Neural cell (in vitro differentiated cells): Measurements from ENCODE around the gene STUM. TPM values are rescaled to one million over a fixed set of nuclear protein-coding genes. Genes with fewer than 3 reads are reported as not detected.

ENCODE experiments used
- H2AFZ ChIP-seq: fragments of 200-600, 300-800 bp; sonication (generic), shearing (Covaris generic); 2 replicates; pipeline ENCODE4 v1.6.0; 2014; ENCODE audit warnings: low read depth, mild to moderate bottlenecking, antibody characterized with exemption, low read length, moderate library complexity
- H3F3A ChIP-seq: fragments of 200-600 bp; shearing (Covaris generic); 2 replicates; pipeline ENCODE4 v1.6.1; 2016; ENCODE audit warnings: mild to moderate bottlenecking, moderate library complexity, mixed read lengths, antibody characterized with exemption, low read length; ENCODE audit not compliant: insufficient read depth, poor library complexity, severe bottlenecking
- H3K27ac ChIP-seq: fragments of 200-600, 300-800 bp; sonication (generic), shearing (Covaris generic); 2 replicates; pipeline ENCODE4 v1.5.1; 2014; ENCODE audit warnings: mild to moderate bottlenecking, low read length, moderate library complexity
- H3K27me3 ChIP-seq: fragments of 300-800, 200-600 bp; sonication (generic), shearing (Covaris generic); 2 replicates; pipeline ENCODE4 v1.6.0; 2014; ENCODE audit warnings: mild to moderate bottlenecking, low read depth, low read length, moderate library complexity; ENCODE audit not compliant: insufficient read depth
- H3K36me3 ChIP-seq: fragments of 300-800, 200-600 bp; sonication (generic), shearing (Covaris generic); 2 replicates; pipeline ENCODE4 v1.5.1; 2014; ENCODE audit warnings: mild to moderate bottlenecking, antibody characterized with exemption, low read length, moderate library complexity; ENCODE audit not compliant: insufficient read depth
- H3K4me2 ChIP-seq: fragments of 300-800, 200-600 bp; sonication (generic), shearing (Covaris generic); 2 replicates; pipeline ENCODE4 v1.6.0; 2014; ENCODE audit warnings: mild to moderate bottlenecking, low read length
- H3K4me3 ChIP-seq: fragments of 300-800, 200-600 bp; sonication (generic), shearing (Covaris generic); 2 replicates; pipeline ENCODE4 v1.5.1; 2014; ENCODE audit warnings: mild to moderate bottlenecking, low read length, moderate library complexity
- H3K79me2 ChIP-seq: fragments of 200-600 bp; shearing (Covaris generic); replicated peaks from 2 replicates; pipeline ENCODE4 v1.6.0; 2014; ENCODE audit warnings: mild to moderate bottlenecking, low read length, moderate library complexity; ENCODE audit not compliant: insufficient read depth
- H3K9ac ChIP-seq: fragments of 300-800, 200-600 bp; sonication (generic), shearing (Covaris generic); 2 replicates; pipeline ENCODE4 v1.6.1; 2016; ENCODE audit warnings: mild to moderate bottlenecking, low read length, mixed read lengths
- H3K9me2 ChIP-seq: fragments of 200-600 bp; shearing (Covaris generic); 2 replicates; pipeline ENCODE4 v1.6.1; 2016; ENCODE audit warnings: mild to moderate bottlenecking, low read length, mixed read lengths; ENCODE audit not compliant: insufficient read depth
- H3K9me3 ChIP-seq: fragments of 200-600, 300-800 bp; sonication (generic), shearing (Covaris generic); 2 replicates; pipeline ENCODE4 v1.6.1; 2016; ENCODE audit warnings: mild to moderate bottlenecking, mixed run types, low read length, moderate library complexity, mixed read lengths
- H4K20me1 ChIP-seq: fragments of 200-600 bp; shearing (Covaris generic); 2 replicates; pipeline ENCODE4 v1.6.1; 2016; ENCODE audit warnings: mild to moderate bottlenecking, mixed run types; ENCODE audit not compliant: insufficient read depth
- CTCF ChIP-seq: fragments of 450-650 bp; IDR thresholded peaks from 2 replicates; pipeline ENCODE4 v1.5.1; 2014; ENCODE audit warnings: antibody characterized with exemption, mild to moderate bottlenecking, moderate library complexity; ENCODE audit not compliant: poor library complexity, severe bottlenecking
- EP300 ChIP-seq: fragments of 450-650 bp; conservative IDR thresholded peaks from 2 replicates; pipeline ENCODE4 v1.6.1; 2014; ENCODE audit warnings: antibody characterized with exemption, mild to moderate bottlenecking, moderate library complexity; ENCODE audit not compliant: poor library complexity, severe bottlenecking
- EZH2 ChIP-seq: fragments of 200-600, 300-800 bp; shearing (Covaris generic), sonication (generic); IDR thresholded peaks from 2 replicates; pipeline ENCODE4 v1.6.1; 2014; ENCODE audit warnings: antibody characterized with exemption, low read length, borderline replicate concordance, mild to moderate bottlenecking; ENCODE audit not compliant: insufficient read depth, poor library complexity, severe bottlenecking
- MXI1 ChIP-seq: fragments of 450-650 bp; conservative IDR thresholded peaks from 2 replicates; pipeline ENCODE4 v1.6.1; 2014; ENCODE audit warnings: antibody characterized with exemption, mild to moderate bottlenecking; ENCODE audit not compliant: poor library complexity, severe bottlenecking
- POLR2AphosphoS5 ChIP-seq: IDR thresholded peaks from 2 replicates; pipeline ENCODE4 v1.6.1; 2012
- RAD21 ChIP-seq: fragments of 450-650 bp; conservative IDR thresholded peaks from 2 replicates; pipeline ENCODE4 v1.6.1; 2014; ENCODE audit warnings: antibody characterized with exemption, mild to moderate bottlenecking, moderate library complexity
- REST ChIP-seq: IDR thresholded peaks from 2 replicates; pipeline ENCODE4 v1.6.1; 2012; ENCODE audit warnings: borderline replicate concordance
- SMC3 ChIP-seq: fragments of 450-650 bp; conservative IDR thresholded peaks from 2 replicates; pipeline ENCODE4 v1.6.1; 2014; ENCODE audit warnings: antibody characterized with exemption, mild to moderate bottlenecking, moderate library complexity; ENCODE audit not compliant: poor library complexity
- TAF1 ChIP-seq: IDR thresholded peaks from 2 replicates; pipeline ENCODE4 v1.6.1; 2012; ENCODE audit warnings: low read depth
- polyA plus RNA-seq: library from polyadenylated mRNA; depleted of rRNA; stranded (reverse); fragments of >200 nt; gene quantifications from 2 replicates; pipeline ENCODE4 v1.2.3, GENCODE V29; 2014

Gene STUM
- polyA plus RNA-seq, 1 donor from 2014 or later: 0.52 TPM

DNA sequence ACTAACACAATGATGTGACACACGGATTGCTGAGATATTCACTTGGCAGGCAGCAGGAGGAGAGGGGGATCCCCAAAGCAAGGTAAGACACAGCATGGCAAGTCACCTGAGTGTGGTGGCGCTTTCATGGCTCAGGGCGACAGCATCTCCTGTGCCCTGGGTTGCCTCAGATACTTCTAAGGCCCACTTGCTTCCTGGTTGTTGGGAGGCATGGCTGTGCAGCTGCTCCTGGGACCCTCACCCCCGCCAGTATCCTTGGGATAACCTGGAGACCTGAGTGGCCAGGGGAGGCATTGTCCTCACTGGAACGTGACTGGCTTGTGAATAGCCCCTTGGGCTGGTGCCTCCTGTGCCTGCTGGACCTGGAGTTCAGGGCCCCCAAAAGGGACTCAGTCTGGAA, 69.8 kb downstream of the STUM start:
- no peaks in the 10 kb centered on the region for H4K20me1 ChIP-seq
- TF ChIP-seq POLR2AphosphoS5 (no peak), EZH2 (no peak), MXI1 (no peak), TAF1 (no peak), SMC3 (no peak), EP300 (no peak), REST (no peak), RAD21 (no peak), CTCF (no peak)
- no peaks in the 10 kb centered on the region for H3K9me3 ChIP-seq
- H2AFZ ChIP-seq: no peak overlapping the region
- H3F3A ChIP-seq: no peaks in the 10 kb centered on the region
- H3K79me2 ChIP-seq: no peaks in the 10 kb centered on the region
- no peak overlapping the region for H3K27ac ChIP-seq
- no peaks in the 10 kb centered on the region for H3K36me3 ChIP-seq
- no peaks in the 10 kb centered on the region for H3K9me2 ChIP-seq
- H3K9ac ChIP-seq: no peak overlapping the region
- no peaks in the 10 kb centered on the region for H3K27me3 ChIP-seq
- no peak overlapping the region for H3K4me2 ChIP-seq
- H3K4me3 ChIP-seq: no peak overlapping the region

- Histone ChIP-seq H4K20me1 (no peaks in the 10 kb centered on the region), H3K4me3 (no peak overlapping the region), H3K9me3 (no peaks in the 10 kb centered on the region), H3K4me2 (no peak overlapping the region), H3K27me3 (no peaks in the 10 kb centered on the region), H3K36me3 (no peaks in the 10 kb centered on the region), H3K27ac (no peak overlapping the region), H3K9ac (no peak overlapping the region), H2AFZ (no peak overlapping the region), H3K79me2 (no peaks in the 10 kb centered on the region), H3K9me2 (no peaks in the 10 kb centered on the region), H3F3A (no peaks in the 10 kb centered on the region)
- TF ChIP-seq TAF1: no peak
- no peak for TF ChIP-seq POLR2AphosphoS5
Observed at GRCh38 chr1:226619031-226619430, 70.5 kb downstream of the STUM start.

GRCh38 chr1:226622012-226622411, 73.4 kb downstream of the STUM start:
- no peak overlapping the region for H3K4me2 ChIP-seq
- H3K9me2 ChIP-seq: no peaks in the 10 kb centered on the region
- no peak overlapping the region for H2AFZ ChIP-seq
- no peaks in the 10 kb centered on the region for H3K36me3 ChIP-seq
- H3K79me2 ChIP-seq: no peaks in the 10 kb centered on the region
- H3K4me3 ChIP-seq: no peak overlapping the region
- no peak overlapping the region for H3K27ac ChIP-seq
- H3K9ac ChIP-seq: no peak overlapping the region
- H4K20me1 ChIP-seq: no peaks in the 10 kb centered on the region
- H3F3A ChIP-seq: no peaks in the 10 kb centered on the region
- TF ChIP-seq CTCF (no peak), REST (no peak), EP300 (no peak), SMC3 (no peak), EZH2 (no peak), RAD21 (no peak), TAF1 (no peak), MXI1 (no peak)
- H3K9me3 ChIP-seq: no peaks in the 10 kb centered on the region
- no peaks in the 10 kb centered on the region for H3K27me3 ChIP-seq
